Mucosa of stomach (tissue), 1 donor: ENCODE data around the gene RHOB.
A peak's percentile ranks its signal among the peaks of the same experiment; 100 is the strongest.

Experiments
- H3K27me3 ChIP-seq: one replicate; pipeline ENCODE4 v1.7.0; 2013; ENCODE audit warnings: mild to moderate bottlenecking, low read length; ENCODE audit not compliant: control insufficient read depth, insufficient read depth
- H3K36me3 ChIP-seq: one replicate; pipeline ENCODE4 v1.7.0; 2013; ENCODE audit warnings: low read length; ENCODE audit not compliant: control insufficient read depth, insufficient read depth
- H3K4me1 ChIP-seq: one replicate; pipeline ENCODE4 v1.7.0; 2013; ENCODE audit warnings: mild to moderate bottlenecking, low read length; ENCODE audit not compliant: control insufficient read depth, insufficient read depth
- H3K4me3 ChIP-seq: one replicate; pipeline ENCODE4 v1.7.0; 2013; ENCODE audit warnings: low read length
- H3K9ac ChIP-seq: one replicate; pipeline ENCODE4 v1.7.0; 2013; ENCODE audit warnings: mild to moderate bottlenecking, low read length, moderate library complexity
- H3K9me3 ChIP-seq: one replicate; pipeline ENCODE4 v1.7.0; 2013; ENCODE audit warnings: mild to moderate bottlenecking, low read length, moderate library complexity; ENCODE audit not compliant: control insufficient read depth
- donor health status: Pancreatic carcinoma.

RHOB gene

DNA sequence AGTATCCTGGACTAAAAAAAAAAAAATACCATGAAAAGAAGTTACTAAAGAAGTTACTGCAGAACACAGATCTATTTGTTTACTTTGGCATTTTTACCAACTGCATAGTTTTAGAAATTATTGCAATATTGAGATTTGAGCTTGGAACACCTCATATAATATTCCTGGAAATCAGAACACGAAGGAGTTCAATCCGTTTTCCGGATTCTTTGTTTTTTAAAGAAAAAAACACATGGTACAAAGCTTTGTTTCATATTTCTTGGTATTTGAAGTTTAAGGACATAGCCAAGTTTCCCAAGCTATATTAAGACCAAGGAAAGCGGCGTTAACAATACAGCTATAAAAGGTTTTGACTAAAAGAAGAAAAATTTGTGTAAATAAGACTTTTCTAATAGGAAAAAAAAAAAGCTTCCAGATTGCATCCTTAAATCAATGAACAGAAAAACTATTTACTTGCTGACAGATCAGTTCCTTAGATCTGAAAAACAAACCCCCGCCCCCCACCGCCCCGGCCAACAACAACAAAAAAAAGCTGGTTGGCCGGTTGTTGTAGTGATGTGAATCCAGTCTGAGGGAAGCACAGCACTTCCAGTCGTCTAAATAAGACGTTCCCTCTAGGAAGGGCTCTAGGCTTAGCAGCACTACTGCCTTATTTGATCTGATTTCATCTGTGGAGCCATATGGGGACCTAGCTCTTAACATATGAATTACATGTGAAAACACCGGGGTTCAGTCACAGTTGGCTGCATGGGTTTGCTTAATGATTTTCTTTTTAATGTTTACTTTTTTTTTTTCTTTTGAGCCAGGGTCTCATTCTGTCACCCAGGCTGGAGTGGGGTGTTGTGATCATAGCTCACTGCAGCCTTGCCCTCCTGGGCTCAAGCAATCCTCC lies 2.5 kb upstream of the RHOB start:
- Histone ChIP-seq H3K27me3 (no peaks in the 10 kb centered on the region), H3K9ac (peak overlapping the region; percentile 31), H3K9me3 (no peaks in the 10 kb centered on the region), H3K36me3 (peaks cover 14% of the 10 kb centered on the region), H3K4me3 (no peak overlapping the region), H3K4me1 (peaks cover 16% of the 10 kb centered on the region)

DNA sequence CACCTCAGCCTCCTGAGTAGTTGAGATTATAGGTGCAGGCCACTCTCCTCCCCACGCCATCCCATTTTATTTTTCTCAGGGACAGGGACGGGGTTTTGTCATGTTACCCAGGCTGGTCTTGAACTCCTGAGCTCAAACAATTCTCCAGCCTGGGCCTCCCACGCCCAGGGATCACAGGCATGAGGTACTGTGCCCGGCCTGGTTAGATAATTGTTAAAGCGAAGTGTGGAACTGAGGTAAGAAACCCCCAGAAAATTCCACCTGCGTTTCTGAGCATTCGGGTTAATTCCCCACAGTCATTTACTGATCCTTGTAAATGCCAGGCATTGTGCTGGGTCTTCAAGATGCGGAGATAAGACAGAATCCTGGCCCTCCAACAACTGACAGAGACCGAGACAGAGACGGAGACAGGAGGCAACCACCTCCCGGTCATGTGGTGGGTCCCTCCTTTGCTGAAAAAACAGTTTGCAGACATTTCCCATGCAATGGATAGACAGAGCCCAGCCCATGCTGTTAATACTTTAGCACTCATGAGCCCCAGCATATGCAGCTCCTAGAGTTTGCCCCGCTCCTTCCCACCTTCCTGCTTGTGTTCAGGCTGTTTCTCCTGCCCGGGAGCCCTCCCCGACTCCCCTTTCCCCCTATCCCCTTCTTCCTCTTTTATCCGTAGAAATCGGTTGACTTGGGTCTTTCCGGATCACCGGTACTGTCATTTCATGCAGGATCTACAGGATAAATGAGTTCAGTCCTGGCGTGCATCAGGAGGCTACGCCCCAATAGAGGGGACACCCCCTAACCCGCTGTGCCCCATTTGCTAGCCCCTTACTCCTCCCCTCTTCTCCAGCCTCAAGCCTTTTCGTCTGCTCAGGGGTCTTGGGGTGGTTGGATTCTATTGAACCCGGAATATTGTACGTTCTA lies 1.6 kb upstream of the RHOB start:
- peaks cover 21% of the 10 kb centered on the region for H3K4me1 ChIP-seq
- no peaks in the 10 kb centered on the region for H3K27me3 ChIP-seq
- no peak overlapping the region for H3K4me3 ChIP-seq

DNA sequence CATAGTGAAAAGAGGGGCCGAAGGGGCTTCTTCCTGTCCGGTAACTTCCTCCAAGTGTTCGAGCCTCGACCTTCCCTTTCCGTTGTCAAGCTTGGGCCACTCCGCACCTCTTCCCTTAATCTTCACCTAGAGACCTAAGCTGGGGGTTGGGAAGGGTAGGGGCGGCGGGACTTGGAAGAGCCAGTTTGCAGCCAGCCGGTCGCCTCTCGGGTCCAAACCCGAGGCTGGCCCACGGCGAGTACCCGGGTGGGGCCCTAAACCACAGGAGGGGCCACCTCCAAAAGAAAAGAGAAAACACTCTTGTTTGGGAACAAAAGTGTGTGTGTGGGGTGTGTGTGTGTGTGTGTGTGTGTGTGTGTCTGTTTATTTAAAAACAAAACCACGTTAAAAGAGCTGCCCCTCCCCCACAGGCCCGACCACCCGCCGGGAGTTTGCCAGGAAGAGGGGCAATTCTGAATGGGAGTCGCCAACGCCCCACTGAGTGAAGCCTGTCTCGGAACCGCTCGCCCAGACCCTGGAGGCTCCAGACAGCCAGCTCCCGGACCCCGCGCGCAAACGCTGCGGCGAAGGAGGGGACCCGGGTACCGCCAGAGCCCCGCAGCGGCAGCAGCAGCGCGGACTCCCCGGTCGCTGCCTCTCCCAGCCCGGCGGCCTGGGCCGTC lies 488 bp upstream of the RHOB start:
- Histone ChIP-seq H3K4me1 (peaks cover 26% of the 10 kb centered on the region), H3K4me3 (peak overlapping the region; percentile 10), H3K36me3 (peaks cover 14% of the 10 kb centered on the region)

More for the DNA sequence above, 1.6 kb upstream of the RHOB start:
- Histone ChIP-seq H3K9me3 (no peaks in the 10 kb centered on the region), H3K9ac (no peak overlapping the region), H3K36me3 (peaks cover 14% of the 10 kb centered on the region)

DNA sequence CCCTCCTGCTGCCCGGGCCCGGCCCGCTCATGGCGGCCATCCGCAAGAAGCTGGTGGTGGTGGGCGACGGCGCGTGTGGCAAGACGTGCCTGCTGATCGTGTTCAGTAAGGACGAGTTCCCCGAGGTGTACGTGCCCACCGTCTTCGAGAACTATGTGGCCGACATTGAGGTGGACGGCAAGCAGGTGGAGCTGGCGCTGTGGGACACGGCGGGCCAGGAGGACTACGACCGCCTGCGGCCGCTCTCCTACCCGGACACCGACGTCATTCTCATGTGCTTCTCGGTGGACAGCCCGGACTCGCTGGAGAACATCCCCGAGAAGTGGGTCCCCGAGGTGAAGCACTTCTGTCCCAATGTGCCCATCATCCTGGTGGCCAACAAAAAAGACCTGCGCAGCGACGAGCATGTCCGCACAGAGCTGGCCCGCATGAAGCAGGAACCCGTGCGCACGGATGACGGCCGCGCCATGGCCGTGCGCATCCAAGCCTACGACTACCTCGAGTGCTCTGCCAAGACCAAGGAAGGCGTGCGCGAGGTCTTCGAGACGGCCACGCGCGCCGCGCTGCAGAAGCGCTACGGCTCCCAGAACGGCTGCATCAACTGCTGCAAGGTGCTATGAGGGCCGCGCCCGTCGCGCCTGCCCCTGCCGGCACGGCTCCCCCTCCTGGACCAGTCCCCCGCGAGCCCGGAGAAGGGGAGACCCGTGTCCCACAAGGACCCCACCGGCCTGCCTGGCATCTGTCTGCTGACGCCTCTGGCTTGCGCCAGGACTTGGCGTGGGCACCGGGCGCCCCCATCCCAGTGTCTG lies 767 bp downstream of the RHOB start:
- peaks cover 14% of the 10 kb centered on the region for H3K36me3 ChIP-seq
- peak overlapping the region; percentile 99 for H3K9ac ChIP-seq
- no peaks in the 10 kb centered on the region for H3K9me3 ChIP-seq
- no peaks in the 10 kb centered on the region for H3K27me3 ChIP-seq
- H3K4me3 ChIP-seq: peak overlapping the region; percentile 99
- H3K4me1 ChIP-seq: peaks cover 26% of the 10 kb centered on the region

More for the DNA sequence above, 488 bp upstream of the RHOB start:
- Histone ChIP-seq H3K9me3 (no peaks in the 10 kb centered on the region), H3K27me3 (no peaks in the 10 kb centered on the region), H3K9ac (peak overlapping the region; percentile 99)

DNA sequence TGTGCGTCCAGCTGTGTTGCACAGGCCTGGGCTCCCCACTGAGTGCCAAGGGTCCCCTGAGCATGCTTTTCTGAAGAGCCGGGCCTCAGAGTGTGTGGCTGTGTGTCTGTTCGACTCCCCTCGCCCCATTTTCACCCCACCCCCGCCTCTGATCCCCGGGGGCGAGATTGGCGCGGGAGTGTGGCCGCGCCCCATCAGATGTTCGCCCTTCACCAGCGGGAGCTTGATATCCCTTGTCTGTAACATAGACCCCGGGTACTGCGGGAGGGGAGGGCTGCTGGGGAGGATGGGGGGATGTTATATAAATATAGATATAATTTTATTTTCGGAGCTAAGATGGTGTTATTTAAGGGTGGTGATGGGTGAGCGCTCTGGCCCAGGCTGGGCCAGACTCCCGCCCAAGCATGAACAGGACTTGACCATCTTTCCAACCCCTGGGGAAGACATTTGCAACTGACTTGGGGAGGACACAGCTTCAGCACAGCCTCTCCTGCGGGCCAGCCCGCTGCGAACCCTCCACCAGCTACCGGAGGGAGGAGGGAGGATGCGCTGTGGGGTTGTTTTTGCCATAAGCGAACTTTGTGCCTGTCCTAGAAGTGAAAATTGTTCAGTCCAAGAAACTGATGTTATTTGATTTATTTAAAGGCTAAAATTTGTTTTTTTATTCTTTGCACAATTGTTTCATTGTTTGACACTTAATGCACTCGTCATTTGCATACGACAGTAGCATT lies 1.5 kb downstream of the RHOB start:
- peak overlapping the region; percentile 99 for H3K4me3 ChIP-seq
- no peaks in the 10 kb centered on the region for H3K27me3 ChIP-seq
- H3K9me3 ChIP-seq: no peaks in the 10 kb centered on the region
- peaks cover 14% of the 10 kb centered on the region for H3K36me3 ChIP-seq
- H3K9ac ChIP-seq: peak overlapping the region; percentile 99
- H3K4me1 ChIP-seq: peaks cover 24% of the 10 kb centered on the region

DNA sequence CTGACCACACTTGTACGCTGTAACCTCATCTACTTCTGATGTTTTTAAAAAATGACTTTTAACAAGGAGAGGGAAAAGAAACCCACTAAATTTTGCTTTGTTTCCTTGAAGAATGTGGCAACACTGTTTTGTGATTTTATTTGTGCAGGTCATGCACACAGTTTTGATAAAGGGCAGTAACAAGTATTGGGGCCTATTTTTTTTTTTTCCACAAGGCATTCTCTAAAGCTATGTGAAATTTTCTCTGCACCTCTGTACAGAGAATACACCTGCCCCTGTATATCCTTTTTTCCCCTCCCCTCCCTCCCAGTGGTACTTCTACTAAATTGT lies 2.1 kb downstream of the RHOB start:
- Histone ChIP-seq H3K9me3 (no peaks in the 10 kb centered on the region), H3K4me1 (peaks cover 19% of the 10 kb centered on the region), H3K27me3 (no peaks in the 10 kb centered on the region), H3K4me3 (peak overlapping the region; percentile 99), H3K36me3 (peaks cover 14% of the 10 kb centered on the region), H3K9ac (peak overlapping the region; percentile 99)

DNA sequence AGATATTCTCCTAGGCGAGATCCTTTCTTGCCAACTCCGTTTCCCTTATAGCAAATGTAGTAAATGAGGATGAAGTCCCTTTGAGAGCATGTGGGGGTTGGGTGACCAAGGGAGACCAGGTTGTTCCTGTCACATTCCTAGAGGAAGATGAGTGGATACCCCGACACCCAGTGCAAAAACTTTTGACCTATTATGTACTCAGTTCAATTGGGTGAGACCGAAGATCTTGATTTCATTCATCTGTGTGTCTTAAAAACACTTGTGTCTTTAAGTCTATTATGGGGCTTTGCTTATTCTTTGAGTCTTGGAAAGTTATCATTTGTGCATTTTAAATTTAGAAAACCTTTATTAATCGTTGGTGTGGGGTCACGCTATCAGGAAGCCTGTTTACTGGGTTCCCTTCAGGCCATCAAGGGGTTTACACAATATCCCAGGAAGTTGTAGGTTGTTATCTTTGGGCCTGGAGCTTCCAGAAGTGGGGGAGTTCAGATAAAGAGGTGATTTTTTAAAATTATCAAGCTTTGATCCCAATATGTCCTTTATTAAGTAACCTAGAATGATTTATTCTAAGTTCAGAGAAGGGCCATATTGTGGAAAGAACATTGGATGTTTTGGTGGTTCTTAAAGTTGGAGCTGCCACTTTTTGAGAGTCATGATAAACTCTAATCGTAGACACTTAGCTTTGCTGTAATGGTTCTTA lies 2.8 kb downstream of the RHOB start:
- Histone ChIP-seq H3K4me3 (peak overlapping the region; percentile 15), H3K9ac (peak overlapping the region; percentile 99), H3K9me3 (no peaks in the 10 kb centered on the region), H3K36me3 (peaks cover 14% of the 10 kb centered on the region), H3K4me1 (peaks cover 15% of the 10 kb centered on the region), H3K27me3 (no peaks in the 10 kb centered on the region)

DNA sequence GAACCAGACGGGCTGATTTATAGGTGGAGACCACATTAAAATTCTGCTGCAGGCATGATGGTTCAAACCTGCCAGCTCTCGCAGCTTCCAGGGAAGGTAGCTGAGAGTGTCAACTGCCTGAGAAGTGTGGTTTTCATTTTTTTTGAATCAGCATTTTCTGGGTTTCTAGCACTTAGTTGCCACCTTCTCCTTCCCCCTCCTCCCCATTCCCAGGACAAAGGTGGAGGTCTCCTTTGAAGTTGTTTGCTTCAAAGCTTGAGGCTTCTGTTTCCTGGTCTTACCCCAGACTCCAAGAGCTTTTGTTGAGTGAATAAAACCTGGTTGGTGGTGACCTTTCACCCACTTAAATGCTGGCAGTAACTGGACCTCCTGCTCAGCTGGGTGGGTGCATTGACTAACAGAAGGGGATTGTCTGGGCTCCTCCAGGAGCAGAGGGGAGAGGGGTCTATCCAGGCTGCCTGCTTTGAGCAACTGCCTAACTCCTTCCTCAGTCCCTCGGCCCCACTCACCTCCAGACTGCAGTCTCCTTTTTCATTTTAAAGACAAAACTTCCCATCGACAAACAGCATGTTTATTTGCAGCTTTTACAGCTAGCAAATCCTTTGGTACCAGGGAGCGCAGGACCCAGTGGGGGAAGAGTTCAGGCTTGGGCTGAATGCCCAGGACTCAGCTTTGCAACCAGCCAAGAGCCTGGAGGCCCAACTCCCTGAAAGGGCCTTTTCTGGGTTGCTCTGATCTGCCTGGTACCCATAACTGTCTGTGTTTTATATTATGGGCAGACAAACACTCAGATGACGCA lies 3.5 kb downstream of the RHOB start:
- peak overlapping the region; percentile 99 for H3K9ac ChIP-seq
- H3K27me3 ChIP-seq: no peaks in the 10 kb centered on the region
- H3K4me1 ChIP-seq: peaks cover 15% of the 10 kb centered on the region

DNA sequence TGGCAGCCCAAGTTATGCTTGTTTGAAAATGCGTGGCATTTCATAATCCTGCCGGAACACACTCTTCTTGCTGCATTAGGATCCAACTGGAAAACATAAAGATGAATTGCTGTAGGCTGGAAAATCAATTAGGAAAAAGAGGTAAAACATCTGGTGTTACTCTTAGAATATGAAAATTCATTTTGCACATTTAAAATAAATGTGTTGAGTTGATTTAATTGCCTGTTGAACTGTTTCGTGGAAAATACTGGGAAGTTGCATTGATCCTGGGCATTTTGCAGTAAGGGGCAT lies 4.1 kb downstream of the RHOB start:
- peaks cover 15% of the 10 kb centered on the region for H3K4me1 ChIP-seq
- H3K9me3 ChIP-seq: no peaks in the 10 kb centered on the region
- H3K9ac ChIP-seq: no peak overlapping the region
- no peak overlapping the region for H3K4me3 ChIP-seq
- peaks cover 14% of the 10 kb centered on the region for H3K36me3 ChIP-seq
- no peaks in the 10 kb centered on the region for H3K27me3 ChIP-seq

More for the DNA sequence above, 3.5 kb downstream of the RHOB start:
- H3K9me3 ChIP-seq: no peaks in the 10 kb centered on the region
- peaks cover 14% of the 10 kb centered on the region for H3K36me3 ChIP-seq
- no peak overlapping the region for H3K4me3 ChIP-seq

DNA sequence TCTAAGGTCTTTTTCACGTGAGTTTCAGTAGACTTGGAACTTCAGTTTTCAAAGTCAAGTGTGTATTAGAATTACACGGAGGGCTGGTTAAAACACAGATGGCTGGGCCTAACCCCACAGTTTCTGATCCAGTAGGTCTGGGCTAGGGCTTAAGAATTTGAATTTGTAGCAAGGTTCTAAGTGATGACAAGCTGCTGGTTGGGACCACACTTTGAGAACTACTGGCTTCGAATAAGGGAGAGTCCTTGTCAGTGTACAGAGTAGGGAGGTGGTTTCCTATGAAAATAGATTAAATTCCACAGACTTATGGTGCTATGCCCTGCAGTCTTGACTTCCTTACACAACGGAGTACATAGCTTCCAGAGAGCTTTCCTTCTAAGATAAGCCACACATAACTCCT lies 4.5 kb downstream of the RHOB start:
- H3K4me3 ChIP-seq: no peak overlapping the region
- H3K27me3 ChIP-seq: no peaks in the 10 kb centered on the region
- H3K36me3 ChIP-seq: peaks cover 14% of the 10 kb centered on the region
- no peak overlapping the region for H3K9ac ChIP-seq
- peaks cover 15% of the 10 kb centered on the region for H3K4me1 ChIP-seq
- H3K9me3 ChIP-seq: no peaks in the 10 kb centered on the region
